HG02678 (cell line): ENCODE measurements around the gene HBA2.
"Not testable (repeated sequence)": the region's sequence is repeated elsewhere in the genome, so short reads cannot be mapped to it uniquely, and the experiment has no call there.

Experiments used
- ATAC-seq: cut with Tn5 transposase; IDR thresholded peaks from one replicate; pipeline ENCODE4 v1.9.1; 2021; ENCODE audit warnings: mild to moderate bottlenecking, moderate library complexity; ENCODE audit not compliant: unreplicated experiment

The HBA2 gene

DNA sequence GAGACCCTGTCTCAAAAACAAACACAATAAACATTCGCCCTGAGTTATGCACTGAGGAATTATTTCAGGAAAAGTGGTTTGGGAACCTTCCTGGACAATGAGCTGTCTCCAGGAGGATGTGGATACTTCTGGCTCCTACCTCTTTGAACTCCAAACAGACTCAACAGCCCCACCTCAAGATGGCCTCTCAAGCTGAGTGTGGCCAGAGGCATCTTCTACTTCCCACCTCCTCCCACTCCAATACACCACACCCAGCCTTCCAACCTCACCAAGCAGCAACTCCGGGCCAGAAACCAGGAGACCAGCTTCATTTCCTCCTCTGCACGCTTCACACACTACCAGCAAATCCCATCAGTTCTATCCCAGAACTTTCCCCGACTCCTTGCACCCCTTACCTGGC, 19.2 kb downstream of the HBA2 start:
- no peak for ATAC-seq

GRCh38 chr16:192686-193085, 20.0 kb downstream of the HBA2 start:
- ATAC-seq = no peak

- no peak for ATAC-seq
These were observed 20.8 kb downstream of the HBA2 start for GRCh38 chr16:193441-193840.

DNA sequence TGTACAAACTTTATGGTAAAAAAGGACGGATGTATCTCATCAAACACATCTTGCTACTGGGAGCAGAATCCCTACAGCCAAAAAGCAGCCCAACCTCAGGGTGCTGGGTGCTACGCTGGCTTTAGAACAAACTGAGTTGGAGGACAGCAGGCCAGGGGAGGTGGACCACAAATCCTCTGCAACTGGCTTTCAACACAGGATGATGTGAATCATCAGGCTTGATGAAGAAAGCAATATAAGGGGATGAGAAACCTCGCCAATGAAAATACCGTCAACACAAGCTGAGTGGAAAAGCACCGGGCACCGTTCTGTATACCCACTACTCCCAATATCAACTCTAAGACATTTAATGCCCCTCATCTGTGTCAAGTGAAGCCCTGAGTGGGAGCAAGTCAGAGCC, 21.8 kb downstream of the HBA2 start:
- ATAC-seq = no peak

DNA sequence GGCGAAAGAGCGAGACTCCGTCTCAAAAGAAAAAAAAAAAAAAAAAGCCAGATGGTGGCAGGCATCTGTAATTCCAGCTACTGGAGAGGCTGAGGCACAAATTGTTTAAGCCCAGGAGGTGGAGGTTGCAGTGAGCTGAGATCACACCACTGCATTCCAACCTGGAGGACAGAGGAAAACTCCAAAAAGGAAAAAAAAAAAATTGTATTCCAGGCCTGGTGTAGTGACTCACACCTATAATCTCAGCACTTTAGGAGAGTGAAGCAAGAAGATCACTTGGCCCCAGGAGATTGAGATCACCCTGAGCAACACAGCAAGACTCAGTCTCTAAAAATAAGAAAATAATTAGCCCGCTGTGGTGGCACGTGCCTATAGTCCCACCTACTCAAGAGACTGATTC, 27.7 kb downstream of the HBA2 start:
- ATAC-seq = no peak

- no peak for ATAC-seq
These were observed 30.6 kb downstream of the HBA2 start for GRCh38 chr16:203246-203645.

DNA sequence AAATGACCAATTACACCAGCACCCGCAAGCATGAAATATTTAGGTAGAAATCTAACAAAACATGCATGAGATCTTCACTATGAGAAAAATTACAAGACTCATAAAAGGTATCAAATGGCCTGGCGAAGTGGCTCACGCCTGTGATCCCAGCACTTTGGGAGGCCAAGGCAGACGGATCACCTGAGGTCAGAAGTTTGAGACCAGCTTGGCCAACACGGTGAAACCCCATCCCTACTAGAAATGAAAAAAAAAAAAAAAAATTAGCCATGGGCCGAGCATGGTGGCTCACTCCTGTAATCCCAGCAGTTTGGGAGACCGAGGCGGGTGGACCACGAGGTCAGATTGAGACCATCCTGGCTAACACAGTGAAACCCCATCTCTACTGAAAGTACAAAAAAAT, 31.4 kb downstream of the HBA2 start:
- not testable (repeated sequence) for ATAC-seq

GRCh38 chr16:209359-209758, 36.7 kb downstream of the HBA2 start:
- ATAC-seq = not testable (repeated sequence)

GRCh38 chr16:211631-212180, 39.0 kb downstream of the HBA2 start:
- not testable (repeated sequence) for ATAC-seq

DNA sequence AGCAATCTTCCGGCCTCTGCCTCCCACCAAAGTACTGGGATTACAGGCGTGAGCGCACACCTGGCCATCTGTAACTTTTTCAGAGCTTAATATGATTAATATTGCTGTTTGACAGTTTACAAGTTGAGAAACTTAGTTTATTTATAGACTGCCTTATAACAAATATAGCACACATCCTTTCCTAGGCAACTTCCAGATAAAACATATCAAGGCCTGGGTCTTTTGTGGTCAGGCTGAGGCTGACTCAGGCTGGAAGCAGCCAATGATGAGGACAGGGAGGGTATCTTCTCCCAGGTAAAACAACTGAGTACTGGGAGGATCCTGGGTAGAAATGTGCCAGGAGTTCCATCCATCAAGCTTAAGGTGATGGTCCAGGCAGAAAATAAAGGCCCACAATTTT, 40.3 kb downstream of the HBA2 start:
- no peak for ATAC-seq

DNA sequence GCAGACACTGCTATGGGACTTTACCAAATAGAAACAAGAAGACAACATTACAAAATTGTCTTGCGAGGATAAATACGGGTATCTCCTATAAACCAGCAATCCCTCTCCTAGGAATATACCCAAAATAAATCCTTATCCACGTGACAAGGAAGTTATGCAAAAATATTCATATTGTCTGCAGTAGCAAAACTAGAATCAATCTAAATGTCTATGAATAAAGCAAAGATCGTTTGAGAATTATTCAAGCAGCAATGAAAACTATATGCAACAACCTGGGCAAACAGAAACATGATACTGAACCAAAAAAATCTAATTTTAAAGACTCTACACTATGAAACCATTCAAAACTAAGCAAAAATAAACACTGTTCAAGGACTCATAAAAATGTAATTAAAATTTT, 47.3 kb downstream of the HBA2 start:
- no peak for ATAC-seq
